Measurements from ENCODE around the gene SOHLH2. TPM values are rescaled to one million over a fixed set of nuclear protein-coding genes. Genes with fewer than 3 reads are reported as not detected.

SOHLH2 gene
- total and polyA plus RNA-seq, 2 of the 4 experiments (the other 2 are of a cell fraction), result 0.17 to 0.18 TPM

- POLR2A ChIA-PET (ENCODE audit: unreplicated experiment), result no interaction called here
- in situ Hi-C loops (cut with MboI; ENCODE audit: low sequenced_read_pairs) (no loop called here), dilution Hi-C loops (cut with HindIII; ENCODE audit: low sequenced_read_pairs, unreplicated experiment) (no loop called here), intact Hi-C loops (cut with micrococcal nuclease) (no loop called here)
- Histone ChIP-seq H3K56ac (ENCODE audit: extremely low read depth, insufficient read depth, low read length) (no peak overlapping the region), H4K5ac (ENCODE audit: low read depth, low read length) (no peak overlapping the region), H4K91ac (ENCODE audit: insufficient read depth, low read depth, low read length) (no peak overlapping the region), H4K8ac (ENCODE audit: low read depth in 2 of 2, low read length in 2 of 2) (no peak overlapping the region), H3K79me1 (ENCODE audit: low read depth in 1 of 2, low read length in 2 of 2) (no peaks in the 10 kb centered on the region), H3K36me3 (ENCODE audit: control insufficient read depth, insufficient read depth, low read length) (no peaks in the 10 kb centered on the region), H3K27ac (ENCODE audit: insufficient read depth, low read length) (no peak overlapping the region), H2BK120ac (ENCODE audit: low read depth, low read length) (no peak overlapping the region), H2AK5ac (ENCODE audit: low read depth, low read length) (no peak overlapping the region), H3K9me1 (ENCODE audit: insufficient read depth, low read length) (no peaks in the 10 kb centered on the region), H3K23ac (ENCODE audit: low read depth, low read length) (no peak overlapping the region), H3K14ac (replicated peaks; ENCODE audit: low read depth, low read length) (no peak overlapping the region), H2BK15ac (ENCODE audit: low read depth, low read length) (no peak overlapping the region), H3K4me3 (ENCODE audit: insufficient read depth, low read depth, low read length) (no peak overlapping the region), H3K18ac (ENCODE audit: low read depth, low read length) (no peak overlapping the region), H2AK9ac (replicated peaks; ENCODE audit: low read depth, low read length, poor library complexity) (no peak overlapping the region), H3K4ac (ENCODE audit: low read depth, low read length) (no peak overlapping the region), H3K4me1 (ENCODE audit: control insufficient read depth, insufficient read depth, low read length) (no peaks in the 10 kb centered on the region), H2BK5ac (ENCODE audit: low read depth, low read length, poor library complexity, severe bottlenecking) (no peak overlapping the region), H4K20me1 (ENCODE audit: insufficient read depth, low read length) (no peaks in the 10 kb centered on the region), H2BK20ac (ENCODE audit: low read depth, low read length) (no peak overlapping the region), H2AFZ (replicated peaks; ENCODE audit: low read length, poor library complexity) (no peak overlapping the region), H3K9ac (ENCODE audit: low read depth, low read length) (no peak overlapping the region), H3K4me2 (ENCODE audit: low read depth, low read length) (no peak overlapping the region), H3K9me3 (ENCODE audit: control insufficient read depth, insufficient read depth, low read length) (0 out of 2 replicates have a peak, but pooled peaks cover 1% of the 10 kb centered on the region), H3K27me3 (ENCODE audit: control insufficient read depth, insufficient read depth, low read length) (no peaks in the 10 kb centered on the region)
- ATAC-seq (ENCODE audit: low read depth) (no peak), DNase-seq (no peak)
- BruUV-seq (replicated peaks), result no TSS peak
- no peak for TF ChIP-seq RAD21 (IDR thresholded peaks at IDR 0.05; ENCODE audit: low read length)
- TF ChIP-seq ELK1 (IDR thresholded peaks at IDR 0.05; ENCODE audit: borderline replicate concordance, low read depth, low read length), result no peak
- TF ChIP-seq RCOR1 (IDR thresholded peaks at IDR 0.05; ENCODE audit: insufficient replicate concordance, low read length), result no peak
- TF ChIP-seq RFX5 (IDR thresholded peaks at IDR 0.05; ENCODE audit: low read depth, low read length), result no peak
- no peak for TF ChIP-seq NFE2L2 (IDR thresholded peaks at IDR 0.05; ENCODE audit: low read depth, low read length)
- no peak for TF ChIP-seq CEBPB (IDR thresholded peaks at IDR 0.05; ENCODE audit: low read depth, low read length)
- no peak for TF ChIP-seq CHD1 (IDR thresholded peaks at IDR 0.05; ENCODE audit: low read depth, low read length)
- TF ChIP-seq USF2 (IDR thresholded peaks at IDR 0.05; ENCODE audit: low read depth, low read length), result no peak
- no peak for TF ChIP-seq SMC3 (IDR thresholded peaks at IDR 0.05; ENCODE audit: low read depth, low read length)
- no peak for TF ChIP-seq MXI1 (IDR thresholded peaks at IDR 0.05; ENCODE audit: borderline replicate concordance, low read depth, low read length)
- TF ChIP-seq CTCF (conservative IDR thresholded peaks at IDR 0.05; ENCODE audit: low read depth, low read length), result no peak
- no peak for TF ChIP-seq MAZ (IDR thresholded peaks at IDR 0.05; ENCODE audit: borderline replicate concordance, low read depth, low read length)
- TF ChIP-seq POLR2A (IDR thresholded peaks at IDR 0.05; ENCODE audit: low read depth, low read length), result no peak
- no peak for TF ChIP-seq MAFK (IDR thresholded peaks at IDR 0.05; ENCODE audit: low read depth, low read length)
- WGBS, 2 experiments (ENCODE audit: extremely low coverage in 2 of 2, insufficient read length in 1 of 2), result no CpG with 5 or more reads among the region's 1 CpG
- CTCF ChIA-PET, result no interaction called here
Observed at GRCh38 chr13:36148446-36148845, 65.9 kb downstream of the SOHLH2 start.
